ENCODE data around the gene SIX3.

Gene SIX3

GRCh38 chr2:44941551-44942234 lies at the start of gene SIX3:
Gene SIX3 (plus strand): TSS chr2:44941702. CDS start chr2:44942105, 403 bp downstream.
- peak; percentile 31 for DNase-seq

- DNase-seq: no peak
Measured at GRCh38 chr2:44894058-44894457, 47.4 kb upstream of the SIX3 start.

- DNase-seq: no peak
Measured at GRCh38 chr2:44895061-44895460, 46.4 kb upstream of the SIX3 start.

GRCh38 chr2:44897406-44897805 lies 44.1 kb upstream of the SIX3 start:
- DNase-seq: no peak

- DNase-seq: no peak
Measured at GRCh38 chr2:44902217-44903137, 39.0 kb upstream of the SIX3 start.

GRCh38 chr2:44904578-44904977 lies 36.9 kb upstream of the SIX3 start:
- no peak for DNase-seq

- DNase-seq: no peak
Measured at GRCh38 chr2:44906972-44907371, 34.5 kb upstream of the SIX3 start.

GRCh38 chr2:44909831-44910230 lies 31.7 kb upstream of the SIX3 start:
- no peak for DNase-seq

GRCh38 chr2:44912660-44913059 lies 28.8 kb upstream of the SIX3 start:
- peak; percentile 32 for DNase-seq

- DNase-seq: no peak
Measured at GRCh38 chr2:44916291-44916690, 25.2 kb upstream of the SIX3 start.

GRCh38 chr2:44918095-44918775 lies 23.3 kb upstream of the SIX3 start:
- peak; percentile 23 for DNase-seq

GRCh38 chr2:44920751-44921150 lies 20.8 kb upstream of the SIX3 start:
- DNase-seq: no peak

- no peak for DNase-seq
Measured at GRCh38 chr2:44922776-44923175, 18.7 kb upstream of the SIX3 start.

- no peak for DNase-seq
Measured at GRCh38 chr2:44925561-44926136, 15.9 kb upstream of the SIX3 start.

- no peak for DNase-seq
Measured at GRCh38 chr2:44926957-44927356, 14.5 kb upstream of the SIX3 start.

GRCh38 chr2:44927985-44928482 lies 13.5 kb upstream of the SIX3 start:
- DNase-seq: no peak

GRCh38 chr2:44928483-44929158 lies 12.9 kb upstream of the SIX3 start:
- no peak for DNase-seq

GRCh38 chr2:44929159-44929734 lies 12.3 kb upstream of the SIX3 start:
- no peak for DNase-seq

- DNase-seq: no peak
Measured at GRCh38 chr2:44929735-44930273, 11.7 kb upstream of the SIX3 start.

- no peak for DNase-seq
Measured at GRCh38 chr2:44930274-44931197, 11.0 kb upstream of the SIX3 start.

Data from HCEC 1CT (cell line).